GM19328 (cell line): Measurements from ENCODE around the gene CRTC1.

Experiments
- ATAC-seq: cut with Tn5 transposase; IDR thresholded peaks from one replicate; pipeline ENCODE4 v1.9.1; 2021; ENCODE audit warnings: mild to moderate bottlenecking, moderate library complexity; ENCODE audit not compliant: unreplicated experiment

Gene CRTC1

GRCh38 chr19:18743784-18744418, 60.4 kb downstream of the CRTC1 start:
- no peak for ATAC-seq

GRCh38 chr19:18745012-18745735, 61.7 kb downstream of the CRTC1 start:
- no peak for ATAC-seq

GRCh38 chr19:18745931-18746330, 62.5 kb downstream of the CRTC1 start:
- no peak for ATAC-seq

GRCh38 chr19:18746401-18747325, 63.2 kb downstream of the CRTC1 start:
- no peak for ATAC-seq

- ATAC-seq = no peak
Observed at GRCh38 chr19:18749362-18750231, 66.1 kb downstream of the CRTC1 start.

GRCh38 chr19:18750295-18750970, 67.0 kb downstream of the CRTC1 start:
- no peak for ATAC-seq

GRCh38 chr19:18751571-18751970, 68.1 kb downstream of the CRTC1 start:
- no peak for ATAC-seq

- ATAC-seq = no peak
Observed at GRCh38 chr19:18754501-18754900, 71.0 kb downstream of the CRTC1 start.

GRCh38 chr19:18756896-18757295, 73.4 kb downstream of the CRTC1 start:
- ATAC-seq = no peak

GRCh38 chr19:18759304-18759994, 76.0 kb downstream of the CRTC1 start:
- ATAC-seq = no peak

- no peak for ATAC-seq
Observed at GRCh38 chr19:18759995-18760426, 76.5 kb downstream of the CRTC1 start.

GRCh38 chr19:18760440-18761383, 77.2 kb downstream of the CRTC1 start:
- no peak for ATAC-seq

- no peak for ATAC-seq
Observed at GRCh38 chr19:18761531-18762110, 78.1 kb downstream of the CRTC1 start.

GRCh38 chr19:18762125-18763023, 78.9 kb downstream of the CRTC1 start:
- no peak for ATAC-seq

GRCh38 chr19:18763674-18764590, 80.5 kb downstream of the CRTC1 start:
- no peak for ATAC-seq

GRCh38 chr19:18764591-18765051, 81.1 kb downstream of the CRTC1 start:
- ATAC-seq = no peak
